CD14-positive monocyte (primary cell): ENCODE measurements around the gene CHIC1. TPM values are rescaled to one million over a fixed set of nuclear protein-coding genes. Genes with fewer than 3 reads are reported as not detected.
"Not testable (repeated sequence)": the region's sequence is repeated elsewhere in the genome, so short reads cannot be mapped to it uniquely, and the experiment has no call there.

Experiments
- DNase-seq, 3 donors: peaks; one replicate each; pipeline ENCODE4 v3.0.0-alpha.2; 2011 to 2022
- H2AFZ ChIP-seq: 2 replicates; pipeline ENCODE4 v1.6.0; 2012; ENCODE audit warnings: mild to moderate bottlenecking, low read depth, low read length, inconsistent platforms; ENCODE audit not compliant: insufficient read depth, poor library complexity, severe bottlenecking
- H3K27ac ChIP-seq, 2 donors: 1 replicate in 1 of 2; 2 replicates in 1 of 2; pipeline ENCODE4 v1.5.1; 2012 to 2013; ENCODE audit warnings: low read length in 2 of 2, control low read depth in 1 of 2, inconsistent platforms in 1 of 2, low read depth in 1 of 2, mild to moderate bottlenecking in 1 of 2
- H3K27me3 ChIP-seq, 2 donors: one replicate each; pipeline versions ENCODE4 v1.6.0 to v1.6.1; 2011 to 2013; ENCODE audit warnings: low read length in 2 of 2; ENCODE audit not compliant: control insufficient read depth in 2 of 2, insufficient read depth in 2 of 2
- H3K36me3 ChIP-seq, 2 donors: replicated peaks in 1 of 2; 1 replicate in 1 of 2; 2 replicates in 1 of 2; pipeline versions ENCODE4 v1.5.1 to v1.6.1; 2012 to 2013; ENCODE audit warnings: low read length in 2 of 2, control low read depth in 1 of 2, inconsistent platforms in 1 of 2, mild to moderate bottlenecking in 1 of 2; ENCODE audit not compliant: insufficient read depth in 2 of 2, control insufficient read depth in 1 of 2
- H3K4me1 ChIP-seq, 2 donors: 1 replicate in 1 of 2; 2 replicates in 1 of 2; pipeline versions ENCODE4 v1.5.1 to v1.6.1; 2012 to 2013; ENCODE audit warnings: low read length in 2 of 2, control low read depth in 1 of 2, inconsistent platforms in 1 of 2, mild to moderate bottlenecking in 1 of 2, moderate library complexity in 1 of 2; ENCODE audit not compliant: insufficient read depth in 2 of 2, control insufficient read depth in 1 of 2
- H3K4me2 ChIP-seq: replicated peaks from 2 replicates; pipeline ENCODE3; 2012; ENCODE audit warnings: low read length, moderate library complexity, mild to moderate bottlenecking; ENCODE audit not compliant: poor library complexity, severe bottlenecking; ENCODE audit errors: extremely low read depth
- H3K4me3 ChIP-seq, 3 experiments: fragments of 200-600 bp in 1 of 3; sonication (generic) in 1 of 3; replicated peaks in 1 of 3; 1 replicate in 2 of 3; 2 replicates in 1 of 3; pipeline ENCODE4 v1.5.1; 2011 to 2013; ENCODE audit warnings: low read length in 3 of 3, mild to moderate bottlenecking in 3 of 3, control low read depth in 2 of 3, low read depth in 2 of 3, inconsistent platforms in 1 of 3, moderate library complexity in 1 of 3
- H3K79me2 ChIP-seq: 2 replicates; pipeline ENCODE4 v1.6.0; 2012; ENCODE audit warnings: mild to moderate bottlenecking, control low read depth, inconsistent platforms, low read length, moderate library complexity; ENCODE audit not compliant: insufficient read depth
- H3K9ac ChIP-seq: 2 replicates; pipeline ENCODE4 v1.6.0; 2017; ENCODE audit warnings: low read length, mild to moderate bottlenecking; ENCODE audit not compliant: insufficient read depth, poor library complexity, severe bottlenecking
- H3K9me3 ChIP-seq, 2 donors: replicated peaks in 1 of 2; 1 replicate in 1 of 2; 2 replicates in 1 of 2; pipeline versions ENCODE4 v1.5.1 to v1.6.1; 2012 to 2013; ENCODE audit warnings: low read length in 2 of 2, control low read depth in 1 of 2; ENCODE audit not compliant: control insufficient read depth in 1 of 2, insufficient read depth in 1 of 2
- H4K20me1 ChIP-seq: 2 replicates; pipeline ENCODE4 v1.6.0; 2012; ENCODE audit warnings: mild to moderate bottlenecking, low read length, control low read depth, moderate library complexity; ENCODE audit not compliant: insufficient read depth
- H3K27ac Mint-ChIP-seq, 7 donors: one replicate each; pipeline ENCODE4 v1.8.0; 2020; ENCODE audit warnings: mild to moderate bottlenecking in 7 of 7, mixed read lengths in 7 of 7, moderate library complexity in 6 of 7, inconsistent platforms in 2 of 7
- H3K27me3 Mint-ChIP-seq, 3 donors: one replicate each; pipeline ENCODE4 v1.8.0; 2021 to 2022; ENCODE audit warnings: low read depth in 3 of 3, mild to moderate bottlenecking in 3 of 3, mixed read lengths in 3 of 3, moderate library complexity in 3 of 3, inconsistent platforms in 1 of 3
- H3K36me3 Mint-ChIP-seq, 2 donors: one replicate each; pipeline ENCODE4 v1.8.0; 2020; ENCODE audit warnings: mixed read lengths in 2 of 2, inconsistent platforms in 1 of 2, mild to moderate bottlenecking in 1 of 2
- H3K4me1 Mint-ChIP-seq: one replicate; pipeline ENCODE4 v1.8.0; 2020; ENCODE audit warnings: mild to moderate bottlenecking, mixed read lengths
- H3K4me3 Mint-ChIP-seq, 2 donors: one replicate each; pipeline ENCODE4 v1.8.0; 2020; ENCODE audit warnings: mild to moderate bottlenecking in 2 of 2, mixed read lengths in 2 of 2, moderate library complexity in 1 of 2
- H3K9me3 Mint-ChIP-seq, 7 donors: one replicate each; pipeline ENCODE4 v1.8.0; 2020 to 2022; ENCODE audit warnings: mixed read lengths in 7 of 7, mild to moderate bottlenecking in 6 of 7, moderate library complexity in 6 of 7, inconsistent platforms in 2 of 7
- WGBS: methylation state at CpG from one replicate; pipeline ENCODE4 v1.1.5; 2013; ENCODE audit warnings: missing lambda C conversion rate; ENCODE audit not compliant: insufficient coverage; 5-methylcytosine and 5-hydroxymethylcytosine counted together
- intact Hi-C, 2 donors: fragments of 100-400 bp; cut with micrococcal nuclease; formaldehyde crosslinking; loops; one replicate each; pipeline versions ENCODE4 v1.15.0 to v1.15.1; 2023
- polyA plus RNA-seq, 3 donors: library from polyadenylated mRNA; depleted of rRNA in 1 of 3; unstranded in 2 of 3; stranded (reverse) in 1 of 3; fragments of 300-500 nt in 2 of 3; fragments of >200 nt in 1 of 3; fragmentation: Illumina TruSeq in 2 of 3; gene quantifications; 1 replicate in 2 of 3; 2 replicates in 1 of 3; pipeline ENCODE4 v1.2.3, GENCODE V29; 2012 to 2021
- TF ChIP-seq, protein P1 (sequence below): fragments of 200-600 bp; IDR thresholded peaks from one replicate; pipeline ENCODE4 v1.8.0; 2022; ENCODE audit warnings: antibody characterized with exemption, mild to moderate bottlenecking

The CHIC1 gene
- polyA plus RNA-seq, 3 donors = 0.21 to 0.51 (median 0.28) TPM

DNA sequence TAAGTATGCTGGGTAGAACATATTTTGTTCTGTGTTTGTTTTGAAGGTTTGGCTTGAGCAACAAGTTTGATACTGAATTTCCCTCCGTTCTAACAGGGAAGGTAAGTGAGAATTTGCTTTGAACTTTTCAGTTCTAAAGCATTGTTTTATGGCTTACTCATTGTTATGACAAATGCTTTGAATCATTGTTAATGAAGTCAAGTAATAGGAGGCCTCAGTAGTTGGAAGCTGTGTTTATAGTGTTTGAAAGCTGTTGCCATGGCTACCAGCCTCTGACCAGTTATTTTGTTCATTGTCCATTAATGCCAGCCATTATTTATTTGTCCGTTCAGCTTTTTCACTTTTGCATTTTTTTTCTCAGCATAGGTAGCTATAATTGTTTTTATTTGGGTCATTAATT is 14.4 kb downstream of the CHIC1 start:
- TF ChIP-seq, protein P1, sequence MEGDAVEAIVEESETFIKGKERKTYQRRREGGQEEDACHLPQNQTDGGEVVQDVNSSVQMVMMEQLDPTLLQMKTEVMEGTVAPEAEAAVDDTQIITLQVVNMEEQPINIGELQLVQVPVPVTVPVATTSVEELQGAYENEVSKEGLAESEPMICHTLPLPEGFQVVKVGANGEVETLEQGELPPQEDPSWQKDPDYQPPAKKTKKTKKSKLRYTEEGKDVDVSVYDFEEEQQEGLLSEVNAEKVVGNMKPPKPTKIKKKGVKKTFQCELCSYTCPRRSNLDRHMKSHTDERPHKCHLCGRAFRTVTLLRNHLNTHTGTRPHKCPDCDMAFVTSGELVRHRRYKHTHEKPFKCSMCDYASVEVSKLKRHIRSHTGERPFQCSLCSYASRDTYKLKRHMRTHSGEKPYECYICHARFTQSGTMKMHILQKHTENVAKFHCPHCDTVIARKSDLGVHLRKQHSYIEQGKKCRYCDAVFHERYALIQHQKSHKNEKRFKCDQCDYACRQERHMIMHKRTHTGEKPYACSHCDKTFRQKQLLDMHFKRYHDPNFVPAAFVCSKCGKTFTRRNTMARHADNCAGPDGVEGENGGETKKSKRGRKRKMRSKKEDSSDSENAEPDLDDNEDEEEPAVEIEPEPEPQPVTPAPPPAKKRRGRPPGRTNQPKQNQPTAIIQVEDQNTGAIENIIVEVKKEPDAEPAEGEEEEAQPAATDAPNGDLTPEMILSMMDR = no peak
- Mint-ChIP-seq H3K4me3 (no peak overlapping the region), H3K27me3 (peaks cover 0 to 3% (median 0%) of the 10 kb centered on the region in 3 donors), H3K27ac (no peak overlapping the region), H3K4me1 (peaks cover 2% of the 10 kb centered on the region), H3K36me3 (no peaks in the 10 kb centered on the region), H3K9me3 (peaks cover 0 to 9% (median 2%) of the 10 kb centered on the region in 7 donors)
- Histone ChIP-seq H3K9ac (no peak overlapping the region), H3K4me3 (no peak overlapping the region), H3K36me3 (no peaks in the 10 kb centered on the region), H3K4me2 (no peak overlapping the region), H3K27ac (no peak overlapping the region), H3K79me2 (no peaks in the 10 kb centered on the region), H3K27me3 (no peaks in the 10 kb centered on the region), H2AFZ (no peak overlapping the region), H3K9me3 (no peaks in the 10 kb centered on the region), H3K4me1 (no peaks in the 10 kb centered on the region), H4K20me1 (no peaks in the 10 kb centered on the region)
- intact Hi-C loops = no loop called here
- DNase-seq = no peak
- no CpG with 5 or more reads among the region's 2 CpGs for WGBS

DNA sequence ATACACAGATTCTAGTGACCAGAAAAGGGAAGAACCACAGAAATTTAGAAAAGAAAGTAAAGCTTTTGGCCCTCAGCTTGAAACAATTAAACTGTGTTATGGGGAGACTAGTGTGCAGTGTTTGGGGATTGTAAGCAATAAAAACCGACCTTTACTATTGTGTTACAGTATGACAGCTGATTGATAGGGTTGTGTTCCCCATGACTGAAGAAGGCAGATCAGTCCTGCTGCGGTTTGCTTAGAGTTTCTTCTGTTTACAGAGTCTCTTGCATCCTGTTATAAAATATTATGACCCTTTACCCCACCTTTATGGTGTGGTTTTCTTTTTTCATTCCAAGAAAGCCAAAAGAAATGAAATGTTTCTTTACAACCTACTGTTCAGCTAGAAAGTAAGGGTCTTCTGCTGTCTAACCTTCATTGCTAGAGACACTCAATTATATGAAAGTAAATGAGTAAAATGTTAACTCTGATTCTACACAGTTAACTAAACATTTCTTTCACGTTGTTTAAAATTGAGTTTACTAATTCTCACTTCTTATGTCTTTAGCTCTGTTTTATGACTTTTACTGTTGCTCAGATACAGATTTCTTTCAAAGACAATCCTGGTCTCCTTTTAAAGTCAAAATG is 18.1 kb downstream of the CHIC1 start:
- Histone ChIP-seq H2AFZ (no peak overlapping the region), H3K36me3 (no peaks in the 10 kb centered on the region), H3K4me2 (no peak overlapping the region), H4K20me1 (no peaks in the 10 kb centered on the region), H3K9me3 (no peaks in the 10 kb centered on the region), H3K4me3 (no peak overlapping the region), H3K27ac (no peak overlapping the region), H3K79me2 (no peaks in the 10 kb centered on the region), H3K9ac (no peak overlapping the region), H3K27me3 (no peaks in the 10 kb centered on the region), H3K4me1 (no peaks in the 10 kb centered on the region)
- no peak overlapping the region for H3K27ac Mint-ChIP-seq
- H3K27me3 Mint-ChIP-seq = peaks cover 0 to 1% (median 0%) of the 10 kb centered on the region in 3 donors
- no peak overlapping the region for H3K4me3 Mint-ChIP-seq
- no peaks in the 10 kb centered on the region for H3K9me3 Mint-ChIP-seq
- peaks cover 2% of the 10 kb centered on the region for H3K4me1 Mint-ChIP-seq
- WGBS = no CpG with 5 or more reads among the region's 3 CpGs
- TF ChIP-seq, protein P1 = no peak
- no peak for DNase-seq
- H3K36me3 Mint-ChIP-seq = no peaks in the 10 kb centered on the region
- intact Hi-C loops = no loop called here

DNA sequence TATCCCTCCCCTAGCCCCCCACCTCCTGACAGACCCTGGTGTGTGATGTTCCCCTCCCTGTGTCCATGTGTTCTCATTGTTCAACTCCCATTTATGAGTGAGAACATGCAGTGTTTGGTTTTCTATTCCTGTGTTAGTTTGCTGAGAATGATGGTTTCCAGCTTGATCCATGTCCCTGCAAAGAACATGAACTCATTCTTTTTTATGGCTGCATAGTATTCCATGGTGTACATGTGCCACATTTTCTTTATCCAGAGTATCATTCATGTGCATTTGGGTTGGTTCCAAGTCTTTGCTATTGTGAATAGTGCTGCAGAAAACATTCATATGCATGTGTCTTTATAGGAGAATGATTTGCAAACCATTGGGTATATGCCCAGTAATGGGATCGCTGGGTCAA is 34.8 kb downstream of the CHIC1 start:
- H3K36me3 ChIP-seq, H3K27me3 ChIP-seq, H3K79me2 ChIP-seq, H3K27ac ChIP-seq, H2AFZ ChIP-seq, H3K4me1 Mint-ChIP-seq, H3K4me3 ChIP-seq, H3K4me3 Mint-ChIP-seq, intact Hi-C loops, H3K9ac ChIP-seq, DNase-seq, H3K4me2 ChIP-seq, H3K36me3 Mint-ChIP-seq, H4K20me1 ChIP-seq, H3K4me1 ChIP-seq, H3K27me3 Mint-ChIP-seq, H3K9me3 ChIP-seq: not testable (repeated sequence)
- peaks cover 0 to 11% (median 7%) of the 10 kb centered on the region in 7 donors for H3K9me3 Mint-ChIP-seq
- H3K27ac Mint-ChIP-seq = peak overlapping the region in 1 of 7 donors; percentile 27
- WGBS = no CpG with 5 or more reads among the region's 1 CpG
